Mesothelial cell of epicardium (in vitro differentiated cells): ENCODE measurements around the gene GRK6. TPM values are rescaled to one million over a fixed set of nuclear protein-coding genes. Genes with fewer than 3 reads are reported as not detected.

Source experiments
- DNase-seq, 2 experiments: peaks; one replicate each; pipeline ENCODE4 v3.0.0; 2021; ENCODE audit warnings: low spot score in 2 of 2; ENCODE audit not compliant: unreplicated experiment in 2 of 2
- H3K27ac Mint-ChIP-seq: 2 replicates; pipeline ENCODE4 v1.8.0; 2021; ENCODE audit warnings: mixed read lengths
- H3K27me3 Mint-ChIP-seq: 2 replicates; pipeline ENCODE4 v1.8.0; 2021; ENCODE audit warnings: low read depth, mixed read lengths
- H3K36me3 Mint-ChIP-seq: 2 replicates; pipeline ENCODE4 v1.8.0; 2021; ENCODE audit warnings: mixed read lengths
- H3K4me1 Mint-ChIP-seq: 2 replicates; pipeline ENCODE4 v1.8.0; 2021; ENCODE audit warnings: mixed read lengths
- H3K4me3 Mint-ChIP-seq: 2 replicates; pipeline ENCODE4 v1.8.0; 2021; ENCODE audit warnings: mild to moderate bottlenecking, moderate library complexity, mixed read lengths
- H3K9me3 Mint-ChIP-seq: 2 replicates; pipeline ENCODE4 v1.8.0; 2021; ENCODE audit warnings: mixed read lengths
- total RNA-seq: library from RNA; stranded (reverse); gene quantifications from 3 replicates; pipeline ENCODE4 v1.2.1, GENCODE V29; 2021
- TF ChIP-seq, protein P1 (sequence below): fragments of 200-600 bp; sonication (generic); IDR thresholded peaks from one replicate; pipeline ENCODE4 v1.5.0; 2021; ENCODE audit warnings: antibody characterized with exemption; ENCODE audit not compliant: unreplicated experiment

Gene GRK6
- total RNA-seq, 1 donor from 2014 or later = 48.2 TPM

DNA sequence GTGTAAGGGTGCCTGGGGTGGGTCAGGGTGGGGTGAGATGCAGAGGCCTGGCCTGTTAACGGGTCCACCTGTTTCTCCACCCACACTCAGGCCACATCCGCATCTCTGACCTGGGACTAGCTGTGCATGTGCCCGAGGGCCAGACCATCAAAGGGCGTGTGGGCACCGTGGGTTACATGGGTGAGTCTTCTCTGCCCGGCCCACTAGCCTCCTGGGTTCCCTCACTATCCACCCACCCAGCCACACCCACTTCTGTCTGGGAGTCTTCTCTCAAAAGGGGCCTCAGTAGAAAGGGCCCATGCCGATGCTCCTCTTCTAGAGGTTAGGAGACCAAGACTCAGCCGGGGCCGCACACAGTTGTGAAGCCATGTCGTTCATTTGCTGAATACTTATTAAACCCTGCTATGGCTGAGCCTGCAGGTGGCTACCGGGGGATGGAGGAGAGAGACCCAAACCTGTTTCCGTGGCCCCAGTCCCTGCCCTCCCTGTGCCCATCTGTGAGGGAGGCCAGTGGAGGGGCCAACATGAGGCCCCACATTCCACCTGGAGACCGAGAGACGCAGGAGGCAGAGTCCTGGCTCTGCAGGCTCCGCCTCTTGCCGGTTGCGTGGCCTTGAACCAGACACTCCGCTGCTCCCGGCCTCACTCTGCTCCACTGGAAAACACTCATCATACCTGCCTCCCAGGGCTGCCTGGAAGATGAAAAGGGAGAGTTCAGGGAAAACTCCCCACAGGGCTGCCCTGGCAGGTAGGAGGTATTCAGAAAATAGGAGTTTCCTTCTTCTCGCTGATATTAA is 8.7 kb downstream of the GRK6 start:
- Mint-ChIP-seq H3K36me3 (peaks cover 22% of the 10 kb centered on the region), H3K4me3 (no peak overlapping the region), H3K9me3 (no peaks in the 10 kb centered on the region), H3K27me3 (no peaks in the 10 kb centered on the region), H3K27ac (no peak overlapping the region), H3K4me1 (no peaks in the 10 kb centered on the region)
- DNase-seq = no peak
- TF ChIP-seq, protein P1, sequence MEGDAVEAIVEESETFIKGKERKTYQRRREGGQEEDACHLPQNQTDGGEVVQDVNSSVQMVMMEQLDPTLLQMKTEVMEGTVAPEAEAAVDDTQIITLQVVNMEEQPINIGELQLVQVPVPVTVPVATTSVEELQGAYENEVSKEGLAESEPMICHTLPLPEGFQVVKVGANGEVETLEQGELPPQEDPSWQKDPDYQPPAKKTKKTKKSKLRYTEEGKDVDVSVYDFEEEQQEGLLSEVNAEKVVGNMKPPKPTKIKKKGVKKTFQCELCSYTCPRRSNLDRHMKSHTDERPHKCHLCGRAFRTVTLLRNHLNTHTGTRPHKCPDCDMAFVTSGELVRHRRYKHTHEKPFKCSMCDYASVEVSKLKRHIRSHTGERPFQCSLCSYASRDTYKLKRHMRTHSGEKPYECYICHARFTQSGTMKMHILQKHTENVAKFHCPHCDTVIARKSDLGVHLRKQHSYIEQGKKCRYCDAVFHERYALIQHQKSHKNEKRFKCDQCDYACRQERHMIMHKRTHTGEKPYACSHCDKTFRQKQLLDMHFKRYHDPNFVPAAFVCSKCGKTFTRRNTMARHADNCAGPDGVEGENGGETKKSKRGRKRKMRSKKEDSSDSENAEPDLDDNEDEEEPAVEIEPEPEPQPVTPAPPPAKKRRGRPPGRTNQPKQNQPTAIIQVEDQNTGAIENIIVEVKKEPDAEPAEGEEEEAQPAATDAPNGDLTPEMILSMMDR = no peak

DNA sequence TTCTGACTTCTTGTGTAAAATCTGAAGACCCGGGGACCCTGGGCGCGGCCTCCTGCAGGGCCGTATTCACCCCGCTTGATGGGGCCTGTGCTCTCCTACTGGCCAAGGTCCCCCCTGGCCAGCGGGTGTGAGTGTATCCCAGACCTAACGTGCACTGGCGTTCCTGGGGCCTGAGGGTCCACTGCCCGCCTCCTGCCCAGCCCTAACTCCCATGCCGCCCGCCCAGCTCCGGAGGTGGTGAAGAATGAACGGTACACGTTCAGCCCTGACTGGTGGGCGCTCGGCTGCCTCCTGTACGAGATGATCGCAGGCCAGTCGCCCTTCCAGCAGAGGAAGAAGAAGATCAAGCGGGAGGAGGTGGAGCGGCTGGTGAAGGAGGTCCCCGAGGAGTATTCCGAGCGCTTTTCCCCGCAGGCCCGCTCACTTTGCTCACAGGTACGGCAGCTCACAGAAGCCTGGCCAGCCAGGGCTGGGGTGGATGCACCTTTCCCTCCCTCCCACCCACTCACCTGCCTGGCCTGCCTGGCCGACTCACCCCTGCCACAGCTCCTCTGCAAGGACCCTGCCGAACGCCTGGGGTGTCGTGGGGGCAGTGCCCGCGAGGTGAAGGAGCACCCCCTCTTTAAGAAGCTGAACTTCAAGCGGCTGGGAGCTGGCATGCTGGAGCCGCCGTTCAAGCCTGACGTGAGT is 9.5 kb downstream of the GRK6 start:
- H3K36me3 Mint-ChIP-seq = peaks cover 22% of the 10 kb centered on the region

DNA sequence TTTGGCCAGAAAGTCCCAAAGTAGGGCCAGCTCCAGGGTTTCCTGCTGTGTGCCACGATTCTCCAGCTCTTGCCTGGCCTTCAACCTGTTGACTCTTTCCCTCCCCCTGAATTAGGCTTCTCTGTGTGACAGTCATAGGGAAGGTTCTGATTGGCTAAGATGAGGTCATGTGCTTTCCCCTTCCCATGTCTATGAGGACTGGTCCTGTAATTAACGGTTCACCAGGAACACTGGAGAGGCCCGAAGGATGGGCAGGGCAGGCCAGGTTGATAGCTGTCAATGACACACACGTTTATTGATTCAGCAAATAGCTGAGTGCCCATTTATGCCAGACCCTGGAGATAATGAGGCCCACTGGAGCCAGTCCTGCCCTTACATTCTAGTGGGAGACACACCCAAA is 11.1 kb downstream of the GRK6 start:
- TF ChIP-seq, protein P1 = no peak
- Mint-ChIP-seq H3K4me1 (no peaks in the 10 kb centered on the region), H3K27me3 (no peaks in the 10 kb centered on the region), H3K9me3 (no peaks in the 10 kb centered on the region), H3K36me3 (peaks cover 22% of the 10 kb centered on the region), H3K27ac (no peak overlapping the region), H3K4me3 (no peak overlapping the region)
- DNase-seq = no peak

More for the DNA sequence above, 9.5 kb downstream of the GRK6 start:
- Mint-ChIP-seq H3K4me3 (no peak overlapping the region), H3K27me3 (no peaks in the 10 kb centered on the region), H3K9me3 (no peaks in the 10 kb centered on the region), H3K27ac (no peak overlapping the region), H3K4me1 (no peaks in the 10 kb centered on the region)
- TF ChIP-seq, protein P1 = no peak
- DNase-seq = no peak

DNA sequence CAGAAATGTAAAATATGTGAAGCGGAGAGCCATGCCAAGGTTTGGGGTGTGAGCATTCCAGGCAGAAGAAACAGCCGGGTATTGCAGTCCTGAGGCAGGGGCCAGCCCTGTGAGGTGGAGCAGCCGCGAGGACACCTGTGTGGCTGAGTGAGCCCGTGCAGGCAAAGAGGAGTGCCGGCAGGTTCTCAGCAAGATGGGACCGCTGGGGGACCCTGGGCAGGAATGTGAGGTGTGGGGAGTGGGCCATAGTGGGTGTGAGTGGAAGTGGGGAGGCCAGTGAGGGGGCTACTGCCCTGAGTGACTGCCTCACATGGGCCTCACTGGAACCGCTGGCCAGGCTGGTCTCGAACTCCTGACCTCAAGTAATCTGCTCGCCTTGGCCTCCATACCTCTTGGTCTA is 12.0 kb downstream of the GRK6 start:
- TF ChIP-seq, protein P1 = no peak
- H3K36me3 Mint-ChIP-seq = peaks cover 20% of the 10 kb centered on the region
- H3K4me3 Mint-ChIP-seq = no peak overlapping the region
- no peaks in the 10 kb centered on the region for H3K27me3 Mint-ChIP-seq
- DNase-seq = no peak
- H3K9me3 Mint-ChIP-seq = no peaks in the 10 kb centered on the region
- H3K27ac Mint-ChIP-seq = peak overlapping the region; percentile 59
- no peaks in the 10 kb centered on the region for H3K4me1 Mint-ChIP-seq

DNA sequence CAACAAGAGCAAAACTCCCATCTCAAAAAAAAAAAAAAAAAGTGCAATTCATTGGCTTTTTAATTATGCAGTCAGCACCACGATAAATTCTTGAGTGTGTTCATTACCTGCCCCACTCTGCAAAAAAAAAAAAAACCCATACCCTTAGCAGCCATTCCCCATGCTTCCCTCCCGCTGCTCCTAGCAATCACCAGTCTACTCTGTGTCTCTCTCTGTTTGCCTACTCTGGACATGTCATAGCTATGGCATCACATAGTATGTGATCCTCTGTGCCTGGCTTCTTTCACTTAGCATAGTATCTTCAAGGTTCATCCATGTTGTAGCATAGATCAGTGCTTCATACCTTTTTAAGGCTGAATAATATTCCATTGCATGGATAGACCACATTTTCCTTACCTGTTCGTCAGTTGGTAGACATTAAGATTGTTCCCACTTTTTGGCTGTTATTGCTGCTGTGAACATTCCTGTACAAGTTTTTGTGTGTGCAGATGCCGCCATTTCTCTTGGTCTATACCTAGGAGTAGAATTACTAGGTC is 13.1 kb downstream of the GRK6 start:
- Mint-ChIP-seq H3K36me3 (peaks cover 20% of the 10 kb centered on the region), H3K27me3 (peaks cover 2% of the 10 kb centered on the region), H3K4me1 (peaks cover 3% of the 10 kb centered on the region), H3K9me3 (no peaks in the 10 kb centered on the region), H3K4me3 (no peak overlapping the region), H3K27ac (no peak overlapping the region)
- TF ChIP-seq, protein P1 = no peak
- no peak for DNase-seq
